Neural cell (in vitro differentiated cells): ENCODE measurements around the gene RPL13A.

Source experiments
- EP300 ChIP-seq: fragments of 450-650 bp; conservative IDR thresholded peaks from 2 replicates; pipeline ENCODE4 v1.6.1; 2014; ENCODE audit warnings: antibody characterized with exemption, mild to moderate bottlenecking, moderate library complexity; ENCODE audit not compliant: poor library complexity, severe bottlenecking
- EZH2 ChIP-seq: fragments of 200-600, 300-800 bp; shearing (Covaris generic), sonication (generic); IDR thresholded peaks from 2 replicates; pipeline ENCODE4 v1.6.1; 2014; ENCODE audit warnings: antibody characterized with exemption, low read length, borderline replicate concordance, mild to moderate bottlenecking; ENCODE audit not compliant: insufficient read depth, poor library complexity, severe bottlenecking
- MXI1 ChIP-seq: fragments of 450-650 bp; conservative IDR thresholded peaks from 2 replicates; pipeline ENCODE4 v1.6.1; 2014; ENCODE audit warnings: antibody characterized with exemption, mild to moderate bottlenecking; ENCODE audit not compliant: poor library complexity, severe bottlenecking
- POLR2AphosphoS5 ChIP-seq: IDR thresholded peaks from 2 replicates; pipeline ENCODE4 v1.6.1; 2012
- RAD21 ChIP-seq: fragments of 450-650 bp; conservative IDR thresholded peaks from 2 replicates; pipeline ENCODE4 v1.6.1; 2014; ENCODE audit warnings: antibody characterized with exemption, mild to moderate bottlenecking, moderate library complexity
- REST ChIP-seq: IDR thresholded peaks from 2 replicates; pipeline ENCODE4 v1.6.1; 2012; ENCODE audit warnings: borderline replicate concordance
- SMC3 ChIP-seq: fragments of 450-650 bp; conservative IDR thresholded peaks from 2 replicates; pipeline ENCODE4 v1.6.1; 2014; ENCODE audit warnings: antibody characterized with exemption, mild to moderate bottlenecking, moderate library complexity; ENCODE audit not compliant: poor library complexity
- TF ChIP-seq, protein P1 (sequence below): fragments of 450-650 bp; IDR thresholded peaks from 2 replicates; pipeline ENCODE4 v1.5.1; 2014; ENCODE audit warnings: antibody characterized with exemption, mild to moderate bottlenecking, moderate library complexity; ENCODE audit not compliant: poor library complexity, severe bottlenecking

DNA sequence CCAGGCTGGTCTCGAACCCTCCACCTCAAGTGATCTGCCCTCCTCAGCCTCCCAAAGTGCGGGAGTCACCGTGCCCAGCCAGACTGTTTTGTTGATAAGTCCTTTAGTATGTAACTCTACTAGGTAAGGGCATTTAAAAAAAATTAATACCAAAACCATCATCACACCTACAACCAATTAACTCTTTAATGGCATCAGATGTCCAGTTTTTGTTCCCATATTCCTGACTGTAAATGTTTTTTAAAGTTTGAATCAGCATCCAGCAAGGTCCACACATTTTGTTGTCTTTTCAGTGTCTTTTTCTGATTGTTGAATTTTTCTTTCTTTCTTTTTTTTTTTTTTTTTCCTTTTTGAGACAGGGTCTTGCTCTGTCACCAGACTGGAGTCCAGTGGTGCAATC, 30.6 kb downstream of the RPL13A start:
- TF ChIP-seq, protein P1, sequence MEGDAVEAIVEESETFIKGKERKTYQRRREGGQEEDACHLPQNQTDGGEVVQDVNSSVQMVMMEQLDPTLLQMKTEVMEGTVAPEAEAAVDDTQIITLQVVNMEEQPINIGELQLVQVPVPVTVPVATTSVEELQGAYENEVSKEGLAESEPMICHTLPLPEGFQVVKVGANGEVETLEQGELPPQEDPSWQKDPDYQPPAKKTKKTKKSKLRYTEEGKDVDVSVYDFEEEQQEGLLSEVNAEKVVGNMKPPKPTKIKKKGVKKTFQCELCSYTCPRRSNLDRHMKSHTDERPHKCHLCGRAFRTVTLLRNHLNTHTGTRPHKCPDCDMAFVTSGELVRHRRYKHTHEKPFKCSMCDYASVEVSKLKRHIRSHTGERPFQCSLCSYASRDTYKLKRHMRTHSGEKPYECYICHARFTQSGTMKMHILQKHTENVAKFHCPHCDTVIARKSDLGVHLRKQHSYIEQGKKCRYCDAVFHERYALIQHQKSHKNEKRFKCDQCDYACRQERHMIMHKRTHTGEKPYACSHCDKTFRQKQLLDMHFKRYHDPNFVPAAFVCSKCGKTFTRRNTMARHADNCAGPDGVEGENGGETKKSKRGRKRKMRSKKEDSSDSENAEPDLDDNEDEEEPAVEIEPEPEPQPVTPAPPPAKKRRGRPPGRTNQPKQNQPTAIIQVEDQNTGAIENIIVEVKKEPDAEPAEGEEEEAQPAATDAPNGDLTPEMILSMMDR, result no peak
- TF ChIP-seq REST (no peak), SMC3 (no peak), MXI1 (no peak), EZH2 (no peak), EP300 (no peak), POLR2AphosphoS5 (no peak), RAD21 (no peak)
